SU-DHL-6 (cell line): ENCODE measurements around the gene HP1BP3.
"Not testable (repeated sequence)": the region's sequence is repeated elsewhere in the genome, so short reads cannot be mapped to it uniquely, and the experiment has no call there.

ENCODE experiments used
- H2AFZ ChIP-seq: fragments of 200-600 bp; sonication (generic); 2 replicates; pipeline ENCODE4 v1.6.1; 2014; ENCODE audit warnings: low read depth, mild to moderate bottlenecking, moderate library complexity, mixed read lengths, antibody characterized with exemption, low read length; ENCODE audit not compliant: severe bottlenecking
- H3F3A ChIP-seq: fragments of 200-600 bp; shearing (Covaris generic); 2 replicates; pipeline ENCODE4 v1.6.0; 2016; ENCODE audit warnings: antibody characterized with exemption, mild to moderate bottlenecking; ENCODE audit not compliant: insufficient read depth
- H3K27ac ChIP-seq: fragments of 200-600 bp; sonication (generic); 2 replicates; pipeline ENCODE4 v1.5.1; 2016; ENCODE audit warnings: low read depth, mild to moderate bottlenecking, low read length, moderate library complexity, mixed read lengths
- H3K27me3 ChIP-seq: fragments of 200-600 bp; sonication (generic), shearing (Covaris generic); 2 replicates; pipeline ENCODE4 v1.6.0; 2014; ENCODE audit warnings: mild to moderate bottlenecking, low read length
- H3K36me3 ChIP-seq: fragments of 200-600 bp; sonication (generic); 2 replicates; pipeline ENCODE4 v1.6.1; 2014; ENCODE audit warnings: mild to moderate bottlenecking, low read length, mixed read lengths
- H3K4me2 ChIP-seq: fragments of 300-600, 200-600 bp; shearing (Covaris generic), sonication (generic); 2 replicates; pipeline ENCODE4 v1.6.0; 2014; ENCODE audit warnings: low read length, low read depth, mild to moderate bottlenecking; ENCODE audit not compliant: poor library complexity, severe bottlenecking
- H3K4me3 ChIP-seq: fragments of 200-600 bp; sonication (generic); 2 replicates; pipeline ENCODE4 v1.5.1; 2014; ENCODE audit warnings: antibody characterized with exemption, low read length, mild to moderate bottlenecking, mixed read lengths; ENCODE audit not compliant: insufficient read depth, poor library complexity, severe bottlenecking
- H3K79me2 ChIP-seq: fragments of 200-600 bp; sonication (generic); 2 replicates; pipeline ENCODE4 v1.6.1; 2014; ENCODE audit warnings: mild to moderate bottlenecking, low read length, moderate library complexity; ENCODE audit not compliant: insufficient read depth
- H3K9ac ChIP-seq: fragments of 200-600 bp; sonication (generic); 2 replicates; pipeline ENCODE4 v1.7.0; 2014; ENCODE audit warnings: mild to moderate bottlenecking, low read length
- H3K9me2 ChIP-seq: fragments of 200-600 bp; sonication (generic); replicated peaks from 2 replicates; pipeline ENCODE4 v1.6.1; 2014; ENCODE audit warnings: low read length; ENCODE audit not compliant: insufficient read depth
- H3K9me3 ChIP-seq: fragments of 200-600 bp; sonication (generic); 2 replicates; pipeline ENCODE4 v1.6.1; 2014; ENCODE audit warnings: low read length, mixed read lengths; ENCODE audit not compliant: insufficient read depth
- H4K20me1 ChIP-seq: fragments of 200-600 bp; sonication (generic); 2 replicates; pipeline ENCODE4 v1.6.1; 2014; ENCODE audit warnings: low read depth, mild to moderate bottlenecking, antibody characterized with exemption, low read length, moderate library complexity, mixed read lengths
- CTCF ChIP-seq: fragments of 200-600 bp; sonication (generic); IDR thresholded peaks from one replicate; pipeline ENCODE4 v1.5.1; 2017; ENCODE audit warnings: antibody characterized with exemption, mild to moderate bottlenecking, low read length, moderate library complexity; ENCODE audit not compliant: insufficient read depth, poor library complexity, severe bottlenecking
- EZH2phosphoT487 ChIP-seq: fragments of 200-600 bp; sonication (generic), shearing (Covaris generic); conservative IDR thresholded peaks from 2 replicates; pipeline ENCODE4 v1.6.1; 2018; ENCODE audit warnings: mild to moderate bottlenecking, antibody characterized with exemption, low read length, moderate library complexity, mixed read lengths

The HP1BP3 gene

DNA sequence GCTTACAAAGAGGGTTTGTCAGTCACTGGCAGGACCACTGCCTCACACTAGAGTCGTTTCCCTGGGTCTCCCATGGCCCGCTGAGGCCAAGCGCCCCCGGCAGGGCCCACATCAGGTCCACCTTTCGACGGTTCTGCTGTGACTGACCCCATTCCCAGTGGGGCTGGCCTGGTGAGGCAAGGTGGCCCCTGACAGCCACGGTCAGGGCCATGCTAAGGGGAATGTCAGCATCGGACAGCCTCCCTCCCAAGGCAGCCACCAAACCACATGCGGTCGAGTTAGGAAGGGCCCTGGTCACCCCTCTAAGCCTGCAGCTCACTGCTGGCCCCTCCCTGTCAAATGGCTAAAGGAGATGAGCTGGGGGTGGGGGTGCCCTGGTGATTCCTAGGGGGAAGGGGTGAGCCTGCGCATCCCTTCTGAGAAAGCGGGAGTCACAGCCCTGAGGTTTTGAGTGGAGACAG lies 66.4 kb downstream of the HP1BP3 start:
- Histone ChIP-seq H3K27ac (no peak overlapping the region), H3F3A (no peaks in the 10 kb centered on the region), H3K9ac (no peak overlapping the region), H3K79me2 (no peaks in the 10 kb centered on the region), H2AFZ (no peak overlapping the region), H3K9me3 (no peaks in the 10 kb centered on the region), H4K20me1 (no peaks in the 10 kb centered on the region), H3K27me3 (no peaks in the 10 kb centered on the region), H3K4me3 (no peak overlapping the region), H3K36me3 (no peaks in the 10 kb centered on the region), H3K4me2 (no peak overlapping the region), H3K9me2 (no peaks in the 10 kb centered on the region)
- no peak for TF ChIP-seq CTCF
- no peak for TF ChIP-seq EZH2phosphoT487

DNA sequence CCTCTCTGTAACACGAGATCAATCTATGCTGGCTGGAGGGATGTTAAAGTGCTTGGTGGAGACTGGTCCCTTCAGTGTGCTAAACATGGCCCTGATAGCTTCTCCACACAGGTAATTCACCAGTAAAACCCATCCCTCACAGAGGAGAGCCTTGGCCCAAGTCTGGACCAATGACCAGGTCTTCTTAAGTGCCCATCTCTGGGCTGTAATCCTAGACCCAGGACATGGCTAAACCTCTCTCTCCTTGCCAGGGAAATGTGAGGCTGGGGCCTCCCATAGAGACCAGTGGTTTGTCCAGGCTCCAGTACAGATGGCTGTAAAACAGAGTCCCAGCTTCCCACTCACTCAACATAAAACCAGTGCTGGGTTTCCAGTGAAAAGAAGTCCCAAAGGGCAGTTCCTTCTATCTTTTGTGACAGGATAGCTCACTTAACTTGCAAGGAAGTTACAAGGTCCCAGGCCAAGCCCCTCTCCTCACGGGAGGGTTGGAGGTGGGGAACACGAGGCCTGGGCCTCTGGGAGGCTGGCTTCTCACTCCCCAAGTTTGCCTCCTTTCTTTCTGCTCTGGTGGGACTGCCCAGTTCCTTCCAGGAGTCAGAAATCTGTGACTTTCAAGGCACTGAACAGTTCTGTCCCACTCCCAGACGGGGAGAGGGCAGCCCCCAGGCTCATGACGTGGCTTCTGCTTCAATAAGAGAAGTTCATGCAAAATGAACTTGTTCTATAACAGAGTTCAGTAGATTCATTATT lies 67.1 kb downstream of the HP1BP3 start:
- Histone ChIP-seq H3K27me3 (no peaks in the 10 kb centered on the region), H3K36me3 (no peaks in the 10 kb centered on the region), H4K20me1 (no peaks in the 10 kb centered on the region), H3K4me3 (no peak overlapping the region), H3K9ac (no peak overlapping the region), H3F3A (no peaks in the 10 kb centered on the region), H3K79me2 (no peaks in the 10 kb centered on the region), H3K4me2 (no peak overlapping the region), H3K9me2 (no peaks in the 10 kb centered on the region), H3K27ac (no peak overlapping the region), H3K9me3 (no peaks in the 10 kb centered on the region), H2AFZ (no peak overlapping the region)
- TF ChIP-seq EZH2phosphoT487 (no peak), CTCF (no peak)

GRCh38 chr1:20719261-20719660 lies 67.8 kb downstream of the HP1BP3 start:
- Histone ChIP-seq H4K20me1 (no peaks in the 10 kb centered on the region), H3K27me3 (no peaks in the 10 kb centered on the region), H3K4me3 (no peak overlapping the region), H3K9ac (no peak overlapping the region), H3F3A (no peaks in the 10 kb centered on the region), H2AFZ (no peak overlapping the region), H3K4me2 (no peak overlapping the region), H3K27ac (no peak overlapping the region), H3K36me3 (no peaks in the 10 kb centered on the region), H3K9me3 (no peaks in the 10 kb centered on the region), H3K79me2 (no peaks in the 10 kb centered on the region), H3K9me2 (no peaks in the 10 kb centered on the region)
- TF ChIP-seq EZH2phosphoT487 (no peak), CTCF (no peak)

- H4K20me1 ChIP-seq, H3F3A ChIP-seq, H3K27me3 ChIP-seq, H3K36me3 ChIP-seq, H3K79me2 ChIP-seq, H3K9ac ChIP-seq, H3K4me3 ChIP-seq, H2AFZ ChIP-seq, H3K27ac ChIP-seq, H3K9me2 ChIP-seq, H3K9me3 ChIP-seq: not testable (repeated sequence)
- H3K4me2 ChIP-seq = peak overlapping the region; percentile 15
Measured at GRCh38 chr1:20718343-20718882, 68.7 kb downstream of the HP1BP3 start.
